Panc1 (cell line): ENCODE results near the gene INPP4B. TPM values are rescaled to one million over a fixed set of nuclear protein-coding genes. Genes with fewer than 3 reads are reported as not detected.

Experiments
- ATAC-seq: fragments of 200-7000 bp; cut with Tn5 transposase; 2 replicates; pipeline ENCODE4 v1.9.1; 2020; ENCODE audit warnings: mild to moderate bottlenecking, moderate library complexity
- BruUV-seq: library from RNA; stranded (reverse); fragments of 400-500 nt; replicated peaks from 2 replicates; lab custom pipeline; 2021; lab: Mats Ljungman, UMichigan
- CTCF ChIA-PET: fragments of 300-600 bp; sonication (Branson Sonifier 250); formaldehyde crosslinking; loops from one replicate; lab custom pipeline; 2022; ENCODE audit warnings: antibody characterized with exemption; lab: Charles Lee
- POLR2A ChIA-PET: fragments of 300-600 bp; sonication (Branson Sonifier 250); formaldehyde crosslinking; loops from one replicate; lab custom pipeline; 2022; ENCODE audit warnings: antibody characterized with exemption; lab: Charles Lee
- DNase-seq: peaks from one replicate; pipeline ENCODE4 v3.0.0-alpha.2; 2010; ENCODE audit warnings: low read depth, low spot score
- H3K27ac ChIP-seq: 2 replicates; pipeline ENCODE4 v1.5.1; 2011; ENCODE audit warnings: mild to moderate bottlenecking, low read length, inconsistent platforms
- H3K27me3 ChIP-seq: fragments of 200-500 bp; sonication (Bioruptor generic); 2 replicates; pipeline ENCODE4 v1.6.0; 2014; ENCODE audit warnings: low read length, inconsistent platforms; ENCODE audit not compliant: control insufficient read depth, insufficient read depth
- H3K36me3 ChIP-seq: fragments of 200-500 bp; sonication (Bioruptor generic); 2 replicates; pipeline ENCODE4 v1.5.1; 2014; ENCODE audit warnings: inconsistent platforms, mild to moderate bottlenecking, low read length, moderate library complexity; ENCODE audit not compliant: control insufficient read depth, insufficient read depth
- H3K4me1 ChIP-seq: 2 replicates; pipeline ENCODE4 v1.5.1; 2011; ENCODE audit warnings: inconsistent platforms, mild to moderate bottlenecking, low read length, moderate library complexity; ENCODE audit not compliant: control insufficient read depth, insufficient read depth
- H3K4me3 ChIP-seq, 2 experiments: 2 replicates each; pipeline ENCODE4 v1.5.1; 2011 to 2012; ENCODE audit warnings: low read depth in 2 of 2, low read length in 2 of 2, mild to moderate bottlenecking in 2 of 2, inconsistent platforms in 1 of 2, moderate library complexity in 1 of 2
- H3K9me3 ChIP-seq: fragments of 200-500 bp; sonication (Bioruptor generic); 2 replicates; pipeline ENCODE4 v1.5.1; 2014; ENCODE audit warnings: low read depth, mild to moderate bottlenecking, inconsistent platforms, low read length, moderate library complexity; ENCODE audit not compliant: control insufficient read depth, insufficient read depth
- CTCF ChIP-seq: fragments of 450-650 bp; IDR thresholded peaks from 2 replicates; pipeline ENCODE4 v1.5.1; 2017; ENCODE audit warnings: mild to moderate bottlenecking
- POLR2AphosphoS5 ChIP-seq: IDR thresholded peaks from 2 replicates; pipeline ENCODE4 v1.6.1; 2012; ENCODE audit warnings: mild to moderate bottlenecking, low read depth, low read length, moderate library complexity
- REST ChIP-seq, 2 experiments: IDR thresholded peaks; 2 replicates each; pipeline ENCODE4 v1.6.1; 2011 to 2012; ENCODE audit warnings: low read depth in 2 of 2, control low read depth in 1 of 2, low read length in 1 of 2, mild to moderate bottlenecking in 1 of 2, moderate library complexity in 1 of 2; ENCODE audit not compliant: insufficient read depth in 1 of 2
- SIN3A ChIP-seq: IDR thresholded peaks from 2 replicates; pipeline ENCODE4 v1.6.1; 2012; ENCODE audit warnings: low read depth, mild to moderate bottlenecking, low read length, moderate library complexity, borderline replicate concordance; ENCODE audit not compliant: insufficient read depth
- TCF7L2 ChIP-seq: IDR thresholded peaks from 2 replicates; pipeline ENCODE4 v1.6.1; 2011; ENCODE audit warnings: mild to moderate bottlenecking, low read depth, low read length, inconsistent platforms
- in situ Hi-C: cut with HindIII; loops from 2 replicates; pipeline ENCODE4 v1.10.0; 2016; ENCODE audit warnings: low sequenced_read_pairs, low pct_unique_long_range_greater_than_20kb
- intact Hi-C: fragments of 100-400 bp; cut with micrococcal nuclease; formaldehyde crosslinking; loops from one replicate; pipeline ENCODE4 v1.10.0; 2022; ENCODE audit not compliant: unreplicated experiment
- total RNA-seq: library from RNA; stranded (reverse); gene quantifications from one replicate; pipeline ENCODE4 v1.2.1, GENCODE V29; 2021; ENCODE audit not compliant: unreplicated experiment

The INPP4B gene
- total RNA-seq, 1 experiment from 2014 or later = 4.5 TPM

- ATAC-seq = no peak
- TF ChIP-seq CTCF (no peak), REST (IDR thresholded peaks at IDR 0.05; ENCODE audit: insufficient read depth in 1 of 2, low read depth in 2 of 2, low read length in 1 of 2) (no peak), TCF7L2 (no peak), POLR2AphosphoS5 (no peak), SIN3A (no peak)
- in situ Hi-C loops (no loop called here), intact Hi-C loops (no loop called here)
- no peak for DNase-seq
- no peaks in the 10 kb centered on the region for H3K27me3 ChIP-seq
- ChIA-PET CTCF (interaction anchor here (0.9 kb wide), 1 partner anchor 18 kb away, joined by 3 read pairs; no protein-coding TSS in a partner anchor), POLR2A (no interaction called here)
- no peaks in the 10 kb centered on the region for H3K4me1 ChIP-seq
- no peak overlapping the region for H3K27ac ChIP-seq
- no TSS peak for BruUV-seq
- H3K4me3 ChIP-seq = no peak overlapping the region
- H3K36me3 ChIP-seq = no peaks in the 10 kb centered on the region
- H3K9me3 ChIP-seq = no peaks in the 10 kb centered on the region
Measured at GRCh38 chr4:142326181-142326580, 519.9 kb downstream of the INPP4B start.

GRCh38 chr4:142324572-142324971 lies 521.5 kb downstream of the INPP4B start:
- CTCF ChIA-PET = no interaction called here
- POLR2A ChIA-PET = no interaction called here

More at GRCh38 chr4:142324572-142324971, 521.5 kb downstream of the INPP4B start:
- no peak overlapping the region for H3K27ac ChIP-seq
- no TSS peak for BruUV-seq
- H3K4me1 ChIP-seq = no peaks in the 10 kb centered on the region
- H3K27me3 ChIP-seq = no peaks in the 10 kb centered on the region
- DNase-seq (no peak), ATAC-seq (no peak)
- TF ChIP-seq REST (IDR thresholded peaks at IDR 0.05; ENCODE audit: insufficient read depth in 1 of 2, low read depth in 2 of 2, low read length in 1 of 2) (no peak), POLR2AphosphoS5 (no peak), TCF7L2 (no peak), CTCF (no peak), SIN3A (no peak)
- in situ Hi-C loops (no loop called here), intact Hi-C loops (no loop called here)
- no peaks in the 10 kb centered on the region for H3K9me3 ChIP-seq
- no peaks in the 10 kb centered on the region for H3K36me3 ChIP-seq
- no peak overlapping the region for H3K4me3 ChIP-seq
